ENCODE data around the gene SLC35B3. TPM values are rescaled to one million over a fixed set of nuclear protein-coding genes. Genes with fewer than 3 reads are reported as not detected.

SLC35B3 gene
- polyA plus RNA-seq, 1 donor from 2014 or later = 22.0 TPM

- Histone ChIP-seq H2AFZ (ENCODE audit: low read depth, low read length) (no peak overlapping the region), H3K4me2 (ENCODE audit: low read length) (no peak overlapping the region), H3K27ac (ENCODE audit: low read length) (no peak overlapping the region), H3F3A (ENCODE audit: insufficient read depth, low read length, poor library complexity, severe bottlenecking) (no peaks in the 10 kb centered on the region), H3K9me3 (ENCODE audit: low read length) (no peaks in the 10 kb centered on the region), H3K4me3 (ENCODE audit: low read length) (no peak overlapping the region), H3K36me3 (ENCODE audit: insufficient read depth, low read length) (no peaks in the 10 kb centered on the region), H3K9ac (ENCODE audit: low read length) (no peak overlapping the region), H3K9me2 (ENCODE audit: insufficient read depth, low read length) (no peaks in the 10 kb centered on the region), H4K20me1 (ENCODE audit: insufficient read depth) (no peaks in the 10 kb centered on the region), H3K27me3 (ENCODE audit: insufficient read depth, low read depth, low read length) (no peaks in the 10 kb centered on the region), H3K79me2 (replicated peaks; ENCODE audit: insufficient read depth, low read length) (no peaks in the 10 kb centered on the region)
- TF ChIP-seq POLR2AphosphoS5 (IDR thresholded peaks at IDR 0.05) = no peak
- TF ChIP-seq EP300 (conservative IDR thresholded peaks at IDR 0.05; ENCODE audit: poor library complexity, severe bottlenecking) = no peak
- no peak for TF ChIP-seq CTCF (IDR thresholded peaks at IDR 0.05; ENCODE audit: poor library complexity, severe bottlenecking)
- TF ChIP-seq MXI1 (conservative IDR thresholded peaks at IDR 0.05; ENCODE audit: poor library complexity, severe bottlenecking) = no peak
- no peak for TF ChIP-seq REST (IDR thresholded peaks at IDR 0.05; ENCODE audit: borderline replicate concordance)
- no peak for TF ChIP-seq SMC3 (conservative IDR thresholded peaks at IDR 0.05; ENCODE audit: poor library complexity)
- TF ChIP-seq RAD21 (conservative IDR thresholded peaks at IDR 0.05) = no peak
- TF ChIP-seq EZH2 (IDR thresholded peaks at IDR 0.05; ENCODE audit: borderline replicate concordance, insufficient read depth, low read length, poor library complexity, severe bottlenecking) = no peak
- no peak for TF ChIP-seq TAF1 (IDR thresholded peaks at IDR 0.05; ENCODE audit: low read depth)
Observed at GRCh38 chr6:8383584-8383983, 51.8 kb downstream of the SLC35B3 start.

- no peak overlapping the region for H2AFZ ChIP-seq (ENCODE audit: low read depth, low read length)
- no peak for TF ChIP-seq EP300 (conservative IDR thresholded peaks at IDR 0.05; ENCODE audit: poor library complexity, severe bottlenecking)
- no peak for TF ChIP-seq REST (IDR thresholded peaks at IDR 0.05; ENCODE audit: borderline replicate concordance)
- no peak for TF ChIP-seq SMC3 (conservative IDR thresholded peaks at IDR 0.05; ENCODE audit: poor library complexity)
- no peak overlapping the region for H3K27ac ChIP-seq (ENCODE audit: low read length)
Observed at GRCh38 chr6:8382434-8382833, 52.9 kb downstream of the SLC35B3 start.

More at GRCh38 chr6:8382434-8382833, 52.9 kb downstream of the SLC35B3 start:
- no peaks in the 10 kb centered on the region for H3K36me3 ChIP-seq (ENCODE audit: insufficient read depth, low read length)
- no peaks in the 10 kb centered on the region for H3K79me2 ChIP-seq (replicated peaks; ENCODE audit: insufficient read depth, low read length)
- no peak overlapping the region for H3K9ac ChIP-seq (ENCODE audit: low read length)
- no peaks in the 10 kb centered on the region for H3K9me3 ChIP-seq (ENCODE audit: low read length)
- H3K4me3 ChIP-seq (ENCODE audit: low read length) = no peak overlapping the region
- H3K4me2 ChIP-seq (ENCODE audit: low read length) = no peak overlapping the region
- H3K9me2 ChIP-seq (ENCODE audit: insufficient read depth, low read length) = no peaks in the 10 kb centered on the region
- H4K20me1 ChIP-seq (ENCODE audit: insufficient read depth) = no peaks in the 10 kb centered on the region
- no peaks in the 10 kb centered on the region for H3F3A ChIP-seq (ENCODE audit: insufficient read depth, low read length, poor library complexity, severe bottlenecking)
- no peaks in the 10 kb centered on the region for H3K27me3 ChIP-seq (ENCODE audit: insufficient read depth, low read depth, low read length)

All from neural cell (in vitro differentiated cells).